GM12864 (cell line): Measurements from ENCODE around the gene CSNK1E.

Source experiments
- DNase-seq: peaks from one replicate; pipeline ENCODE4 v3.0.0-alpha.2; 2011; ENCODE audit warnings: low read depth
- H3K4me3 ChIP-seq: 2 replicates; pipeline ENCODE4 v1.5.1; 2011; ENCODE audit warnings: mild to moderate bottlenecking, low read depth, low read length, control low read depth
- CTCF ChIP-seq: IDR thresholded peaks from 2 replicates; pipeline ENCODE4 v1.5.1; 2011; ENCODE audit warnings: low read depth, mild to moderate bottlenecking, moderate library complexity, low read length, control low read depth, inconsistent platforms; ENCODE audit errors: missing control alignments

CSNK1E gene

DNA sequence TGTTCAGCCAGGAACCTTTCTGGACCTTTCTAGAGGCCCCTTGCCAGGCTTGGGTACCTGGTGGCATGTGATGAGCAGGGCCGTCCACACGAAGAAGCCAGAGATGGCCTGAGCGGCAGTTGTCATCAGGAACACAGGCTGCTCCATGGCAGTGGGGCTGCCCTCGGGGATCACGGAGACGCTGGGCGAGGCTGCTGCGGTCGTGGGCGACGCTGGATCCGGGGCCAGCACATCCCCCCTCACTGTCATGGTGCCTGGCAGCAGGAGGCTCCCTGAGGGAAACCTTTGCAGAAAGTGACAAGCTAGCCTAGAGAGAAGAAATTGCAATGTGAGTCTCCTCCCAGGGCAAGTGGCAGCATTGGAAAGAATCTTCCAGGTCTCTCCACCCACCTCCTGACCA, 69.5 kb downstream of the CSNK1E start:
- TF ChIP-seq CTCF: no peak
- no peak for DNase-seq
- H3K4me3 ChIP-seq: no peak overlapping the region

- no peak for TF ChIP-seq CTCF
- H3K4me3 ChIP-seq: no peak overlapping the region
- no peak for DNase-seq
Measured at GRCh38 chr22:38246692-38247091, 70.5 kb downstream of the CSNK1E start.

DNA sequence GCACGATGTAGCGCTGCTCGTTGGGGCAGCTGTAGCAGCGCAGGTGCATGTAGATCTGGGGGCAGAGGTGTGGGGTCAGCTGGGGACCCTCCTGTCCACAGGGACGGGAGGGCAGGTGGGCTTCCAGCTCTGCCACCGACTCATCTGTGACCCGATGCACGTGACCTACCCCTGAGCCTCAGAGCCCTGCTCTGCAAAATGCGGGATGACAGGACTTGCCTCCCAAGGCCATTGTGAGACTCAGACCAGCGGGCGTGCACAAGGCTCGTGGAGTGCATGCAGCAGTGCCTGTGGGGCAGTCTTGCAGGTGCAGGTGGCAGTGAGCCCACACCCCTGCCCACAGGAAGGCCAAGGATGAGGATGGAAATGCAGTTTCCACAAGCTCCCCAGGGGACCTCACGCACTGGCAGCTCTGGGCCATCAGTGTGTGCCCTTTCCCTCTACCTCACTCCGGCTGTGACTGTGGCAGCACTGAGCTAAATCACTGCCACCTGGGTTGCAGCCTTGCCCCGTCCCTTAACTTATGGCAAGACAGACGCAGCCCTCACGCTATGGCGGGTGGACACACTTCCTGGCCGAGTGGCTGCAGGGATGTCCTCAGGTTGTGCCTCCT, 71.1 kb downstream of the CSNK1E start:
- DNase-seq: no peak
- H3K4me3 ChIP-seq: no peak overlapping the region
- no peak for TF ChIP-seq CTCF

DNA sequence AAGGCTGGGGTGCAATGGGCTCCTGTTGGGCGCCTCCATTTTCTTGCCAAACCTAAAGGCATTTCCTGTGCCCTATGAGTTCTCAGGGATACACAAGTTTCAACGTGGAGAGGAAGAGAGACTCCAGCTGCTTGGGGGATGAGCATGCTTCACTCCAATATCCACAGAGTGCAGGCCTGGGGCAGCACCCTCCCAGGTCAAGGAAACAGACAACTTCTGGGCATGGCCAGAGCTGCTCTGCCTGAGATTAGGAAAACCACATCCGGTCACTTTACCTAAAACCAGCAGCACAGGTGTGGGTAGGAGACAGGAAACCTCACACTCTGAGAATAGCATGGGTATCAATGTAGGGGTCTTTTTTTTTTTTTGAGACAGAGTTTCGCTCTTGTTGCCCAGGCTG, 73.1 kb downstream of the CSNK1E start:
- H3K4me3 ChIP-seq: no peak overlapping the region
- no peak for TF ChIP-seq CTCF
- no peak for DNase-seq

DNA sequence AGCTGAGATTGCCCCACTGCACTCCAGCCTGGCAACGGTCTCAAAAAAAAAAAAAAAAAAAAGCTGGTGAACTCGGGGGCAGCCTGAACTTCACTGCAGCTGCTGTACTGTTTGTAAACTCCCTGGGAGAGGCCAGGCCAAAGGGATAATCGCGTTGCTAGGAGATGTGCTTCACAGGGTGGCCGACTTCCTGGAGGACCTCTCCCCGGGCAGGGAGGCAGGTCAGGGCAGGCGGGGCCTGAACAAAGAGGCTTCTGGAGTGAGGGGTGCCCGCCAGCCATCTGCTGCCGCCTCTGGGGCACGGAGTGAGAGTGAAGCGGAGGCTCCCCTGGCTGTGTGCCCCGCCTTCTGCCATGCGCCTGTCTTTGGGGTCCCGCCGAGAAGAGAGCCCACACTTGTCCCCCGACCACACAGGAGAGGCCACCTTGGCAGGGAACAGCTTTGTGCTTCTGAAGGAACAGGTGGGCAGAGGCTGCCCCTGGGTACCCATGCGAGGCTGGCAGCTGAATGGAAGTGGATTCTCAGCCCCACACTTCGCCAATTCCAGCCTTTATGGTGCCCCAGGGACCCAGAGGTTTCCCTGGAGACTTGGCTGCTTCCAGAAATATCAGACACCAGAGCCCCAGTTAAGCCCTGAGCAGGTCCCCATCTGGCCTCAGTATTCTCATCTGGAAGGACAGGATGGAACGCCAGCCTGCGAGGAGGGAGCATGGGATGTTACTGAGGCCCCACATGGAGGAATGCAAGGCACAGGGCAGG, 74.0 kb downstream of the CSNK1E start:
- DNase-seq: no peak
- TF ChIP-seq CTCF: no peak
- no peak overlapping the region for H3K4me3 ChIP-seq

DNA sequence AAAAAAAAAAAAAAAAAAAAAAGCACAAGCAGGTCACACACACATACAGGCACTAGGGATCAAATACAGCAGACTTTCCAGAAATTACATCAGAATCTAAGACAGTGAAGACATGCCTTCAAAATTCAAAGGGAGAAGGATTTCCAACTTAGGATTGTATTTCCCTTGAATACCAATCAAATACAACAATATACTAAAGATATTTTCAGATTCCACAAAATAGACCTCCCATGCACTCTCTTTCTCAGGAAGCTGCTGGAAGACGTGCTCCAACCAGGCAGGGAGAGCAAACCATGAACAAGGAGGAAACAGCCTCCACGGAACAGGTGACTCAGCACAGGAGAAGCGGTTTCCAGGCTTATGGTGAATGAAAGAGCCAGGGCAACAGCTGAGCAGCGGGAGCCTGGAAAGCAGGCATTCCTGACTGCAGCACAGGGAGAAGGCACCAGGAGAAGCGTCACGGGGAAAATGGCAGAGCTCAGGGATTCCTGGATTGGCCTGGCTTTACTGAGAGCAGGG, 76.4 kb downstream of the CSNK1E start:
- H3K4me3 ChIP-seq: no peak overlapping the region

More for the DNA sequence above, 76.4 kb downstream of the CSNK1E start:
- no peak for TF ChIP-seq CTCF
- DNase-seq: no peak
